Activated CD8-positive, alpha-beta memory T cell treated with anti-CD3 and anti-CD28 coated beads for 48 hours (primary cell): Measurements from ENCODE around the gene PLD3.

ENCODE experiments used
- DNase-seq, 3 experiments: peaks; one replicate each; pipeline ENCODE4 v3.0.0-alpha.2; 2020; ENCODE audit warnings: low read depth in 2 of 3, low spot score in 2 of 3

Gene PLD3

GRCh38 chr19:40411958-40412499 is 63.5 kb downstream of the PLD3 start:
- no peak for DNase-seq

- DNase-seq: no peak
These were observed 64.4 kb downstream of the PLD3 start for GRCh38 chr19:40412866-40413265.

- no peak for DNase-seq
These were observed 64.9 kb downstream of the PLD3 start, which contains the start of gene PRX for GRCh38 chr19:40413291-40413845. TSS of gene PRX (minus strand) at chr19:40413378. CDS start at chr19:40407932, 5,446 bp downstream.

GRCh38 chr19:40414542-40415535 is 66.3 kb downstream of the PLD3 start:
- DNase-seq: no peak

GRCh38 chr19:40415768-40416167 is 67.3 kb downstream of the PLD3 start:
- DNase-seq: no peak

DNA sequence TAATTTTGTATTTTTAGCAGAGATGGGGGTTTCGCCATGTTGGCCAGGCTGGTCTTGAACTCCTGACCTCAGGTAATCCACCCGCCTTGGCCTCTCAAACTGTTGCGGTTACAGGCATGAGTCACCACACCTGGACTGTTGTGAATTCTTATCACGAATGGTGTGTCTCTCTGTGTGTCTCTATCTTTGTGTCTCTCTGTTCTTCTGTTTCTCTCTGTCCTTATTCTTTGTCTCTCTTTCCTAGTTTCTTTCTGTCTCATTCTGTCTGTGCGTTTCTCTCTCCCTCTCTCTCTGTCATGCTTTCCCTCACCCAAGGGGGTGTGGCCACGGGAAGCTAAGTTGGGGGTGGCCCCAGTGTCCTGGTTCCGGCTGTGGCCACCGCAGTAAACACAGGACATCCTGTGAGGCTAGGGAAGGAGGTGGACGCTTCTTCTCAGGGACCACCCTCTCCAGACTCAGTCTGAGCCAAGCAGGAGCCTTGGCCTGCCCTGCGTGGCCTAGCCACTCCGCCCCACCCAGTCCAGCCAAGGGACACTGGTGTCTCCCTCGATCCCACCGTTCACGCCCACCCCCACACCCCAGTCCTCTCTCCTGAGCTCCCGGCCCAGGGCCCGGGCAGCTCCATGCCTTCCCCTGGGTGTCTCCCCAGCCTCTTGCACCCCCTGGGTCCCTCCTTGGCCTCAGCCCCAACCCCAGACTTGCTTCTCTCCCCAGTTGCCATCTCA is 68.6 kb downstream of the PLD3 start:
- no peak for DNase-seq

DNA sequence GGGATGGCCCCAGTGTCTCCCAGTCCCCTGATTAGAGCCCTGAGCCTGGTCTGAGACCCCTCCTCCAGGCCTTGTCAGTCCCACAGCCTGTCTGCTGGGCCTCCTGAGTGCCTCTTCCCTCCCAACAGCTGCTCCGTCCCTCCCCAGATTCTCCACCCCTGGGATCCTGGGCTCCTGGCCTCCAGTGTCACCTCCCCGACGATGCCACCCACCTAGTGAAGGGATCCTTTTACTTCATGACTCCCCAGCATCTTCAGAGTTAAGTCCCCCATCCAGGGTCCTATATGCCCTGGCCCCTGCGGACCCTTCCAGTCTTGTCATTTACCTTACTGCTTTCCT is 69.1 kb downstream of the PLD3 start:
- no peak for DNase-seq

GRCh38 chr19:40418040-40418439 is 69.5 kb downstream of the PLD3 start:
- DNase-seq: no peak

- DNase-seq: no peak
These were observed 70.6 kb downstream of the PLD3 start for GRCh38 chr19:40419066-40419612.

GRCh38 chr19:40419780-40420179 is 71.3 kb downstream of the PLD3 start:
- DNase-seq: no peak

GRCh38 chr19:40420451-40420765 is 71.9 kb downstream of the PLD3 start:
- DNase-seq: no peak

DNA sequence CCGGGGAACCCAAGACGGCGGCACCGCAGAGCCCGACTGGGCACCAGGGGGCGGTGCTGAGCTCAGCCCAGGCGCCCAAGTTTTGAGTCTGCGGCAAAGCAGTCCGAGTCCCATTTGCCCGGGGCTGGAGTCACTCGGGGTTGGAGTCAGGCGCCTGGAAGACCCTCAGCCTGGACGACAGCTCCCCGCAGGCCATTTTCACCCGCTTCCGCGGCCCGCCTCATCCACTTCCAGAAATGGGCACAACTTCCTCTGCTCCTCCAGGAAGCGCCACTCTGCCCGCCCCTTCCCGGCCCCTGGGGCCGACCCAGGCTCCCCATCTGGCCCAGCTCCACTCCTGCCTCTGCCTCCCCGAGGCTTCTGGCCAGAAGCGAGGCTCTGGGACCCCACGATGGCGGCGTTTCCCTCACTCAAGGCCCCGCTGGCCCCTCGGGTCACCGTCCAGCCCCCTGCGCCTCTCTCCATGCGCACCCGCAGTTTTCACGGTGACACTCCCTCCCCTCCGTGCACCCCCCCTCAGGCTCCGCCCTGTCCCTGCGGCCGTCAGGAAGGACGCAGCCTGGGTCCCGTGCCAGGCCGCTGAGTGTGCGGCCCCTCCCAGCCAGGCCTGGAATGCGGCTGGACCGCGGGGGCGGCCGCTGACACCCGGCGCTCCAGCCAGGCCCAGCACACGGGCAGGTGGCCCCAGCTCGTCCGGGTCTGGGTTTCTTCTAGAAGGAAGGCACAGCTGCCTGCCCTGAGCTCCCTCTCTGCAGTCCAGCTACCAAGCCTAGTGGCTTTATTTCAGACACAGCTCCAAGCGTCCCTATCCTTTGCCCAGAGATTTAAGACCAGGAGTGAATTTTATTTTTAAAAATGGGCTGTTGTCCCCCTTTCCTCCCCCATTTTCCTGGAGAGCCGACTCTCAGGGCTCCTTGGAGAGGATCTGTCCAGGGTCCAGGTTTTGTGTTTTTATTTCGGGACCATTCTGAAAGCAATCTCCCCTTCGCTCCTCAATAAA is 72.6 kb downstream of the PLD3 start:
- peak in 2 of 3 experiments; percentile 49 to 54 for DNase-seq

DNA sequence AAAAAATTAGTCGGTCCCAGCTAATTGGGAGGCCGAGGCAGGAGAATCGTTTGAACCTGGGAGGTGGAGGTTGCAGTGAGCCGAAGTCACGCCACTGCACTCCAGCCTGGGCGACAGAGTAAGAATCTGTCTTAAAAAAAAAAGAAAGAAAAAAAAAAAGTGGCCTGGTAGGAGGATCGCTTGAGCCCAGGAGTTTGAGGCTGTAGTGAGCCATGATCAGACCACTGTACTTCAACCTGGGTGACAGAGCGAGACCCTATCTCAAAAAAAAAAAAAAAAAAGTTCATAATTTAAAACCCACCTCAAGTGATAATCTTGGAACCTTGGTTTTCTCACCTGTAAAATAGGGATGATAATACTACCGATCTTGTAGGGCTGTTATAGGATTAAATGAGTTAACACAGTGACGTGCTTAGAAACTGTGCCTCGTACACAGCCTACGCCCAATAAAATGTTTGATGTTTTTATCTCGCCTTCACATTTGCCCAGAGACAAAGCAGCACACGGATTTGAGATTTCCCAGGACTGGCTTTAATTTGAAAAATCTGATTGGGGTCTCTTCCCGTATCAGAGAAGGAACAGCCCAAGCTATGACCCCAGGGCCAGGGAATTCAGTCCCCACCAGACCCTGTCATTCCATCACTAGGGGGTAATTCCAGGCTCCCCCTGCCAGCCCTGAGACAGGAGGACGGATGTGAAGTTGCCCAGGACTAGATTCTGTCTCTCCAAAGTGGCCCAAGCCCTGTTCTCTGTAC is 73.7 kb downstream of the PLD3 start:
- no peak for DNase-seq

- no peak for DNase-seq
These were observed 74.5 kb downstream of the PLD3 start for GRCh38 chr19:40422748-40423566.

GRCh38 chr19:40423938-40424337 is 75.4 kb downstream of the PLD3 start:
- DNase-seq: no peak

- DNase-seq: no peak
These were observed 76.3 kb downstream of the PLD3 start for GRCh38 chr19:40424637-40425449.

DNA sequence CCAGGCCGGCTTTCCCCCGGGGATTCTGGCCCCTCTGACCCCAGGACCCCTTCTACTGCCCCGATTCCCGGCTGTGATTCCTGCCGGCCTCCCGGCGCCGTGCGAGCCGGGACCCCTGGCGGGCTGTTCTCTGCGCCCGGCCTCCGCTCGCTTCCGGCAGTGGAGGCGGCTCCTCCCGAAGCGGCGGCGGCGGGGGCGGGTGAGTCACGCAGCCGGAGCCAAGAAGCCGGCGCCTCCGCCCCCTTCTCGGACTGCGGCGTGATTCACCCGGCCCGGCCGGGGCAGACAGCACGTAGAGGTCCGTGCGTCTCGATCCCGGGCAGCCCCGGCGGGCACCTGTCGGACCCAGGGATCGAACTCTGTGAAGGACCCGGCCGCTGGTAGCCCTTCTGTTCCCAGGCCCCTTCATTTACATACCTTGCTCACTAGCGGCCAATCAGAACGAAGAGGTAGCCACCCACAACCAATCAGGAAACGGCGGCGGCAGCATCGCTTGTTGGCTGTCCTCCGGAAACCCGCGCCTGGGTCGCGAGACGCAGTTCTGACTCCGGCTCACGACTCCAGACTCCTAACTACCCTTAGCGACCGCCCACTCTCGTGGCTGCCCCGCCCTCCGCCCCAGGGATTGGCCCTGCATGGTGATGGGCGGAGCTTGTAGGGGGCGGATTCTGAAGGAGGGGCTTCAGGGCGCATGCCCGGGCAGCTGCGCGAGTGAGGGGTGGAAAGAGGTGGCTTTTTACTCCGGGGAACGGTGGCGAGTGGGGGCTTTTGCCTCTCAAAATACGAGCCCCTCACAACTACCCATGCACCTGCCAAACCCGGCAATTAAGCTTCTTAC is 77.2 kb downstream of the PLD3 start, which contains the start of gene SERTAD1:
Gene SERTAD1 (minus strand): TSS at position 543 of the 838 bp plus-strand sequence. CDS start 2,446 bp downstream, outside the sequence.
- peak; percentile 98 to 99 (median 99) for DNase-seq
